Osteocyte (in vitro differentiated cells): ENCODE results near the gene MTHFD1. TPM values are rescaled to one million over a fixed set of nuclear protein-coding genes. Genes with fewer than 3 reads are reported as not detected.

Experiments used
- DNase-seq: peaks from one replicate; pipeline ENCODE4 v3.0.0; 2021; ENCODE audit warnings: mixed read lengths; ENCODE audit not compliant: unreplicated experiment; ENCODE audit errors: extremely low spot score
- H3K27ac Mint-ChIP-seq: one replicate; pipeline ENCODE4 v1.8.0; 2021; ENCODE audit warnings: mild to moderate bottlenecking, mixed read lengths; ENCODE audit not compliant: unreplicated experiment
- H3K27me3 Mint-ChIP-seq: one replicate; pipeline ENCODE4 v1.8.0; 2021; ENCODE audit warnings: mixed read lengths; ENCODE audit not compliant: unreplicated experiment
- H3K36me3 Mint-ChIP-seq: one replicate; pipeline ENCODE4 v1.8.0; 2021; ENCODE audit warnings: mixed read lengths; ENCODE audit not compliant: unreplicated experiment
- H3K4me1 Mint-ChIP-seq: one replicate; pipeline ENCODE4 v1.8.0; 2021; ENCODE audit warnings: mixed read lengths; ENCODE audit not compliant: unreplicated experiment
- H3K4me3 Mint-ChIP-seq: one replicate; pipeline ENCODE4 v1.8.0; 2021; ENCODE audit warnings: mild to moderate bottlenecking, moderate library complexity, mixed read lengths; ENCODE audit not compliant: unreplicated experiment
- H3K9me3 Mint-ChIP-seq: one replicate; pipeline ENCODE4 v1.8.0; 2021; ENCODE audit warnings: mixed read lengths; ENCODE audit not compliant: unreplicated experiment
- total RNA-seq: library from RNA; stranded (reverse); gene quantifications from 2 replicates; pipeline ENCODE4 v1.2.1, GENCODE V29; 2021
- TF ChIP-seq, protein P1 (sequence below): fragments of 200-600 bp; sonication (generic); IDR thresholded peaks from 2 replicates; pipeline ENCODE4 v1.5.0; 2021; ENCODE audit warnings: antibody characterized with exemption, mild to moderate bottlenecking, moderate library complexity

The MTHFD1 gene
- total RNA-seq, 1 donor from 2014 or later, result 77.8 TPM

DNA sequence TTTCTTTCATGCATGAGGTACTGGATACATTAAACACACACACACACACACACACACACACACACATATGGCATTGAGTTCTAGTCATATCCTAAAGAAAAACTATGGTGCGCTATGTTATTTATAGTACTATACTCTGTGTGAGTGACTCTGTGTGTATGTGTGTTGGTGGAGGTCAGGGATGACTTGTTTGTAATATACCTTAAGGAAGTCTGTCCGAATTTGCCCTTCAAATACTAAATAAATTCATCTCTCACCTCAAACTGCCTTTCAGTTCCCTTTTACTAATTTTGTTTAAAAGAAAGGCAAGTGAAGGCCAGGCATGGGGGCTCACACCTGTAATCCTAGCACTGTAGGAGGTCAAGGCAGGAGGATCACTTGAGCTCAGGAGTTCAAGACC, 75.0 kb downstream of the MTHFD1 start:
- Mint-ChIP-seq H3K4me3 (no peak overlapping the region), H3K27me3 (no peaks in the 10 kb centered on the region)

DNA sequence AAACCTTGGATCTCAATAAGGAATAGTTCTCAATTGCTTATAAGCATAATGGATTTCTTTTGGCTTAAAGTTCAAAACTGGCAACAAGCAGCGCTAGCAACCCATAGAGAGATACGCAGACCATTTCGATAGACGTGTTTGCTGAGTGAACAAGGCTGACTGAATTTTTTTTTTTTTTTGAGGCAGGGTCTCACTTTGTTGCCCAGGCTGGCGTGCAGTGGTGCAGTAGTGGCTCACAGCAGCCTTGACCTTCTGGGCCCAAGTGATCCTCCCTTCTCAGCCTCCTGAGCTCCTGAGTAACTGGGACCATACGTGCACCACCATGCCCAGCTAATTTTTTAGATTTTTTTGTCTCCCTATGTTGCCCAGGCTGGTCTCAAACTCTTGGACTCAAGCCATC, 75.7 kb downstream of the MTHFD1 start:
- peaks cover 12% of the 10 kb centered on the region for H3K36me3 Mint-ChIP-seq
- no peaks in the 10 kb centered on the region for H3K9me3 Mint-ChIP-seq
- TF ChIP-seq, protein P1, sequence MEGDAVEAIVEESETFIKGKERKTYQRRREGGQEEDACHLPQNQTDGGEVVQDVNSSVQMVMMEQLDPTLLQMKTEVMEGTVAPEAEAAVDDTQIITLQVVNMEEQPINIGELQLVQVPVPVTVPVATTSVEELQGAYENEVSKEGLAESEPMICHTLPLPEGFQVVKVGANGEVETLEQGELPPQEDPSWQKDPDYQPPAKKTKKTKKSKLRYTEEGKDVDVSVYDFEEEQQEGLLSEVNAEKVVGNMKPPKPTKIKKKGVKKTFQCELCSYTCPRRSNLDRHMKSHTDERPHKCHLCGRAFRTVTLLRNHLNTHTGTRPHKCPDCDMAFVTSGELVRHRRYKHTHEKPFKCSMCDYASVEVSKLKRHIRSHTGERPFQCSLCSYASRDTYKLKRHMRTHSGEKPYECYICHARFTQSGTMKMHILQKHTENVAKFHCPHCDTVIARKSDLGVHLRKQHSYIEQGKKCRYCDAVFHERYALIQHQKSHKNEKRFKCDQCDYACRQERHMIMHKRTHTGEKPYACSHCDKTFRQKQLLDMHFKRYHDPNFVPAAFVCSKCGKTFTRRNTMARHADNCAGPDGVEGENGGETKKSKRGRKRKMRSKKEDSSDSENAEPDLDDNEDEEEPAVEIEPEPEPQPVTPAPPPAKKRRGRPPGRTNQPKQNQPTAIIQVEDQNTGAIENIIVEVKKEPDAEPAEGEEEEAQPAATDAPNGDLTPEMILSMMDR, result no peak
- H3K27ac Mint-ChIP-seq, result no peak overlapping the region
- peaks cover 17% of the 10 kb centered on the region for H3K4me1 Mint-ChIP-seq
- no peaks in the 10 kb centered on the region for H3K27me3 Mint-ChIP-seq
- DNase-seq, result no peak
- H3K4me3 Mint-ChIP-seq, result no peak overlapping the region

More for the DNA sequence above, 75.0 kb downstream of the MTHFD1 start:
- Mint-ChIP-seq H3K9me3 (no peaks in the 10 kb centered on the region), H3K4me1 (peaks cover 17% of the 10 kb centered on the region), H3K27ac (no peak overlapping the region), H3K36me3 (peaks cover 16% of the 10 kb centered on the region)
- no peak for DNase-seq
- TF ChIP-seq, protein P1, result no peak

DNA sequence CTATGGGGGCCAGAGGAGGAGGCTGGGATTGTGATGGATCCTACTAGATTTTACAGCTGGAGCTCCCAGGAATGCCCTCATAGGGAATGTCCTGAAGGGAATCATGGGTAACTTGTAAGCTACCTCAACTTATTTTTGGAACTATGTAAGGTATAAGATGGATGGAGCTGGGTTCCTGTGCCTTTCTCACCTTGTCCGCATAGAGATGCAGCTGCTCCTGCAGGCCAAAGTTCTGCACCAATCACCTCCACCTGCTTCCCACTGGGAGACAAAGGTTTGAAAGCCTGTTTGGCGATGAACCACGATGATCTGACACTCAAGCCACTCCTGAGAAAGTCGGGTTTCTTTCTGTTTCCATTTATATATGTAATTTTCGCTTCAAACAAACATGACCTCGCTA, 76.5 kb downstream of the MTHFD1 start:
- peaks cover 6% of the 10 kb centered on the region for H3K36me3 Mint-ChIP-seq
- H3K4me3 Mint-ChIP-seq, result peak overlapping the region; percentile 82
- TF ChIP-seq, protein P1, result no peak
- peak overlapping the region; percentile 57 for H3K27ac Mint-ChIP-seq
- DNase-seq, result no peak
- peaks cover 17% of the 10 kb centered on the region for H3K4me1 Mint-ChIP-seq
- no peaks in the 10 kb centered on the region for H3K9me3 Mint-ChIP-seq
- no peaks in the 10 kb centered on the region for H3K27me3 Mint-ChIP-seq

DNA sequence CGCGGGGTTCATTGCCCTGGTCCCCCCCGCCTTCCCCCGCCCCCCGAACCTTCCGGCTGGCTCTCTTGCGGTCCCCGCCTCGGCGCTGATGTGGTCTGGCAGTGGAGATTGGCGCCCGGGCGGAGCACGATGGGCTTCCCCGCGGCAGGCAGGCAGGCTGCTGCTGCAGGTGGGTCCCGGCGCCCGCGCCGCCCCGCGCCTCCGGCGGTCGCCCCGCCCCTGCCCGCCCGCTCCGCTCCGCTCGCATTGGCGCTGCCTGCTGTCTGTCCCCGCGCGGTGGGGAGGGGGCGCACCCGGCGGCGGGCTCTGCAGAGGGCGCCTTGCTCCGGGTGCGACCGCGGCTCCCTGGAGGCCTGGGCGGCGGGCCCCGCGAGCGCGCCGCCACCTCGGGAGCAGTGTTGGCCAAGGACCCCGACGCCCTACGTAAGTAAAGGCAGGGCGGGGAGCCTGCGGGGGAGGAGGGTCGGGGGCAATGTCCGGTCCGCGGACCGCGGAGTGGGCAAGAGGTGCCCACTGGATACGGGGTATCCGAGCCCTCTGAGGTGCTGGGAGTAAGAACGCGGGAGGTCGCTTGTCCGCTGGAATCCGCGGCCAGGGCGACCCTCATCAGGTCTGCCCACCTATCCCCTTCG, 77.2 kb downstream of the MTHFD1 start, which contains the start of gene AKAP5:
TSS of gene AKAP5 (plus strand) at position 309 of the 632 bp plus-strand sequence. CDS start 2,896 bp downstream, outside the sequence.
- DNase-seq, result peak; percentile 88
- Mint-ChIP-seq H3K27me3 (no peaks in the 10 kb centered on the region), H3K36me3 (peaks cover 6% of the 10 kb centered on the region), H3K4me3 (peak within 1 kb of the TSS; percentile 83), H3K27ac (peak within 1 kb of the TSS; percentile 86), H3K4me1 (peaks cover 17% of the 10 kb centered on the region), H3K9me3 (no peaks in the 10 kb centered on the region)
- TF ChIP-seq, protein P1, result no peak

DNA sequence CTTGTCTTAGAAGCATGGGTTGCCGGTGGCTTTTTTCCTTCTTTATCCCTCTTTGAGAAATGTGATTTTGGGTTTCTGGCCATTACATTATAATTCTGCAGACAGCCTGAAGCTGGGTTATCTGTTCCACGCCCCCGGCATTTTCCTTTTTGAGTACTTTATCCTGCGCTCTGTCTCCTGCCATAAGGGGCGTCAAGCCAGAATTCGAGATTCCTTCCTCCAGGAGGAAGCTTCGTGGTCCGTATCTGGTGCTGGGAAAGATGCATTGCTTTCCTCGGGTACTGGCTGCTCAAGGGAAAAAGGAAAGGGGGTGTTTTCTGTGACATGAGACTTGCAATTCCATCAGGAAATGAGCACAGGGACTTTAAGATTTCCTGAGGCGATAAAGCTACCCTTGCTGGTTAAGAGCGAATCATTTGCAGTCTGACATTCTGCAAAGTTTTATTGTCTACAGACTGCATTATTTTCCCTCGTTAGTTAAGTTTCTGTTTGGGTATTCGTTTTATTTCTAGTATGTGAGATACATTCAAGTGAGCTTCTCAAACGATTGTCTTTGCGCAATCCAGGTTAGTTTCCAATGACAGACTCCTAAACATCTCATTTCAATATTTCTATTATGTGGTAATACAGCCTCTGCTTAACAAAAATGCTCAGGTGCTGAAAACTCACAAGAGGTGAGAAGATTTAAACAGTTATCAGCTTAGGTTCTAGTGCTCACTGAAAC, 77.8 kb downstream of the MTHFD1 start:
- Mint-ChIP-seq H3K4me3 (peak overlapping the region; percentile 83), H3K27ac (peak overlapping the region; percentile 86), H3K36me3 (peaks cover 4% of the 10 kb centered on the region), H3K27me3 (no peaks in the 10 kb centered on the region), H3K4me1 (peaks cover 17% of the 10 kb centered on the region), H3K9me3 (no peaks in the 10 kb centered on the region)
- TF ChIP-seq, protein P1, result peak; percentile 51
- no peak for DNase-seq
